IMR-90 (cell line): ENCODE results near the gene CMTM1. TPM values are rescaled to one million over a fixed set of nuclear protein-coding genes. Genes with fewer than 3 reads are reported as not detected.

Source experiments
- ATAC-seq: fragments of 200-7000 bp; cut with Tn5 transposase; 2 replicates; pipeline ENCODE4 v1.9.1; 2020; ENCODE audit warnings: low read depth, mild to moderate bottlenecking, moderate library complexity
- BruUV-seq: library from RNA; stranded (reverse); fragments of 400-500 nt; replicated peaks from 2 replicates; lab custom pipeline; 2021; lab: Mats Ljungman, UMichigan
- CTCF ChIA-PET: fragments of 300-600 bp; formaldehyde crosslinking; extraction: SDS; loops from one replicate; lab custom pipeline; 2021; ENCODE audit warnings: antibody characterized with exemption; lab: Yijun Ruan, JAX
- POLR2A ChIA-PET: fragments of 300-600 bp; sonication (Branson Sonifier 250); formaldehyde crosslinking; loops from one replicate; lab custom pipeline; 2022; ENCODE audit warnings: antibody characterized with exemption; ENCODE audit not compliant: unreplicated experiment; lab: Charles Lee
- DNase-seq: peaks from one replicate; pipeline ENCODE4 v3.0.0; 2013
- H2AFZ ChIP-seq: replicated peaks from 2 replicates; pipeline ENCODE3; 2013; ENCODE audit warnings: low read length, mild to moderate bottlenecking; ENCODE audit not compliant: poor library complexity
- H2AK5ac ChIP-seq: 2 replicates; pipeline ENCODE4 v1.6.1; 2013; ENCODE audit warnings: low read depth, low read length, inconsistent platforms
- H2AK9ac ChIP-seq: replicated peaks from 2 replicates; pipeline ENCODE3; 2013; ENCODE audit warnings: mild to moderate bottlenecking, low read depth, low read length, moderate library complexity; ENCODE audit not compliant: poor library complexity
- H2BK120ac ChIP-seq: 2 replicates; pipeline ENCODE4 v1.6.1; 2013; ENCODE audit warnings: low read depth, low read length, inconsistent platforms
- H2BK15ac ChIP-seq: 3 replicates; pipeline ENCODE4 v1.6.1; 2013; ENCODE audit warnings: low read depth, low read length, inconsistent platforms
- H2BK20ac ChIP-seq: 2 replicates; pipeline ENCODE4 v1.6.1; 2013; ENCODE audit warnings: low read depth, mild to moderate bottlenecking, inconsistent platforms, low read length, moderate library complexity
- H2BK5ac ChIP-seq: 2 replicates; pipeline ENCODE4 v1.6.1; 2013; ENCODE audit warnings: mild to moderate bottlenecking, low read depth, low read length, inconsistent platforms; ENCODE audit not compliant: poor library complexity, severe bottlenecking
- H3K14ac ChIP-seq: replicated peaks from 2 replicates; pipeline ENCODE4 v1.6.1; 2013; ENCODE audit warnings: low read depth, low read length, inconsistent platforms
- H3K18ac ChIP-seq: 2 replicates; pipeline ENCODE4 v1.6.1; 2013; ENCODE audit warnings: low read depth, low read length, control low read depth
- H3K23ac ChIP-seq: 2 replicates; pipeline ENCODE4 v1.6.1; 2013; ENCODE audit warnings: low read depth, low read length, inconsistent platforms
- H3K27ac ChIP-seq: 2 replicates; pipeline ENCODE4 v1.5.1; 2013; ENCODE audit warnings: mild to moderate bottlenecking, control low read depth, low read length; ENCODE audit not compliant: insufficient read depth
- H3K27me3 ChIP-seq: 2 replicates; pipeline ENCODE4 v1.6.1; 2013; ENCODE audit warnings: low read length; ENCODE audit not compliant: control insufficient read depth, insufficient read depth
- H3K36me3 ChIP-seq: 2 replicates; pipeline ENCODE4 v1.6.1; 2013; ENCODE audit warnings: low read length, mixed read lengths; ENCODE audit not compliant: control insufficient read depth, insufficient read depth
- H3K4ac ChIP-seq: 2 replicates; pipeline ENCODE4 v1.6.1; 2013; ENCODE audit warnings: low read depth, low read length, inconsistent platforms
- H3K4me1 ChIP-seq: 2 replicates; pipeline ENCODE4 v1.6.1; 2013; ENCODE audit warnings: low read length, mixed read lengths; ENCODE audit not compliant: control insufficient read depth, insufficient read depth
- H3K4me2 ChIP-seq: 2 replicates; pipeline ENCODE4 v1.6.1; 2013; ENCODE audit warnings: low read depth, mild to moderate bottlenecking, control low read depth, low read length, moderate library complexity
- H3K4me3 ChIP-seq: 2 replicates; pipeline ENCODE4 v1.5.1; 2013; ENCODE audit warnings: low read depth, mild to moderate bottlenecking, control low read depth, low read length, moderate library complexity; ENCODE audit not compliant: insufficient read depth
- H3K56ac ChIP-seq: 2 replicates; pipeline ENCODE4 v1.6.1; 2013; ENCODE audit warnings: low read length, inconsistent platforms; ENCODE audit not compliant: insufficient read depth; ENCODE audit errors: extremely low read depth
- H3K79me1 ChIP-seq, 2 experiments: 2 replicates each; pipeline ENCODE4 v1.6.1; 2013; ENCODE audit warnings: low read length in 2 of 2, inconsistent platforms in 1 of 2, low read depth in 1 of 2
- H3K9ac ChIP-seq: 2 replicates; pipeline ENCODE4 v1.6.1; 2013; ENCODE audit warnings: low read depth, low read length, control low read depth
- H3K9me1 ChIP-seq: 2 replicates; pipeline ENCODE4 v1.6.1; 2013; ENCODE audit warnings: low read length, inconsistent platforms; ENCODE audit not compliant: insufficient read depth
- H3K9me3 ChIP-seq: 2 replicates; pipeline ENCODE4 v1.6.1; 2013; ENCODE audit warnings: low read length; ENCODE audit not compliant: control insufficient read depth, insufficient read depth
- H4K20me1 ChIP-seq: 2 replicates; pipeline ENCODE4 v1.6.1; 2013; ENCODE audit warnings: low read length, inconsistent platforms; ENCODE audit not compliant: insufficient read depth
- H4K5ac ChIP-seq: 2 replicates; pipeline ENCODE4 v1.6.1; 2013; ENCODE audit warnings: mild to moderate bottlenecking, low read depth, low read length, control low read depth
- H4K8ac ChIP-seq, 2 experiments: 2 replicates each; pipeline ENCODE4 v1.6.1; 2013; ENCODE audit warnings: low read depth in 2 of 2, low read length in 2 of 2, control low read depth in 1 of 2, inconsistent platforms in 1 of 2
- H4K91ac ChIP-seq: 2 replicates; pipeline ENCODE4 v1.6.1; 2013; ENCODE audit warnings: low read depth, low read length, inconsistent platforms; ENCODE audit not compliant: insufficient read depth
- CEBPB ChIP-seq: IDR thresholded peaks from 2 replicates; pipeline ENCODE4 v1.6.1; 2012; ENCODE audit warnings: low read depth, low read length, improper control_type of control experiment
- ELK1 ChIP-seq: fragments of 150-350 bp; IDR thresholded peaks from 2 replicates; pipeline ENCODE4 v1.6.1; 2016; ENCODE audit warnings: low read depth, mild to moderate bottlenecking, low read length, moderate library complexity, borderline replicate concordance
- FOS ChIP-seq: fragments of 150-350 bp; IDR thresholded peaks from 2 replicates; pipeline ENCODE4 v1.6.1; 2016; ENCODE audit warnings: low read depth, low read length
- WGBS, 2 experiments: methylation state at CpG; one replicate each; pipeline versions ENCODE4 v1.1.5 to v1.1.7; 2013; ENCODE audit warnings: missing lambda C conversion rate in 2 of 2; ENCODE audit not compliant: insufficient read length in 1 of 2; ENCODE audit errors: extremely low coverage in 2 of 2; 5-methylcytosine and 5-hydroxymethylcytosine counted together
- dilution Hi-C: fragments of 300-500 bp; cut with HindIII; formaldehyde crosslinking; loops from one replicate; pipeline ENCODE4 v1.14.3; 2018; ENCODE audit warnings: low sequenced_read_pairs; ENCODE audit not compliant: unreplicated experiment
- in situ Hi-C: fragments of 300-500 bp; cut with MboI; formaldehyde crosslinking; loops from 3 replicates; pipeline ENCODE4 v1.14.3; 2019; ENCODE audit warnings: low sequenced_read_pairs, inconsistent platforms, mixed read lengths
- intact Hi-C: fragments of 100-400 bp; cut with micrococcal nuclease; formaldehyde crosslinking; loops from 2 replicates; pipeline ENCODE4 v1.10.0; 2022
- polyA plus RNA-seq, 3 experiments: library from polyadenylated mRNA; depleted of rRNA; stranded (reverse); fragments of >200 nt; gene quantifications; 2 replicates each; pipeline ENCODE4 v1.2.3, GENCODE V29; 2012; ENCODE audit warnings: low replicate concordance in 1 of 3
- total RNA-seq: library from RNA; depleted of rRNA; stranded (reverse); fragments of >200 nt; gene quantifications from 2 replicates; pipeline ENCODE4 v1.2.3, GENCODE V29; 2012

Gene CMTM1
- total and polyA plus RNA-seq, 2 of the 4 experiments (the other 2 are of a cell fraction): 0.54 to 2.1 TPM

- H2BK20ac ChIP-seq: no peak overlapping the region
- no peak overlapping the region for H3K9ac ChIP-seq
- WGBS, 2 experiments: no CpG with 5 or more reads among the region's 1 CpG
- H3K56ac ChIP-seq: no peak overlapping the region
- intact Hi-C loops: no loop called here
- H4K20me1 ChIP-seq: peaks cover 9% of the 10 kb centered on the region; the same call in 1 of the 2 replicates
- no peak overlapping the region for H2AK5ac ChIP-seq
- DNase-seq: peak; percentile 87
- H2BK15ac ChIP-seq: no peak overlapping the region
- peak; percentile 72 for ATAC-seq
- H3K27me3 ChIP-seq: peaks cover 3% of the 10 kb centered on the region; the same call in 1 of the 2 replicates
- H3K36me3 ChIP-seq: peaks cover 17% of the 10 kb centered on the region
- H3K79me1 ChIP-seq: peaks cover 0 to 9% of the 10 kb centered on the region in 2 experiments; a peak in 2 of 4 replicates
- H3K27ac ChIP-seq: no peak overlapping the region
- H4K8ac ChIP-seq: no peak overlapping the region
- peaks cover 8% of the 10 kb centered on the region for H3K4me1 ChIP-seq
- in situ Hi-C loops: no loop called here
- ChIA-PET POLR2A (no interaction called here), CTCF (interaction anchor here (0.6 to 1.6 kb wide), 4 partner anchors 12 to 139 kb away, joined by 3 to 6 read pairs (median 4); no protein-coding TSS in a partner anchor)
- dilution Hi-C loops: no loop called here
- H3K23ac ChIP-seq: no peak overlapping the region
- no peak overlapping the region for H3K4ac ChIP-seq
- no peak overlapping the region for H4K5ac ChIP-seq
- no peak overlapping the region for H4K91ac ChIP-seq
- H3K4me2 ChIP-seq: peak overlapping the region; percentile 64; the same call in 1 of the 2 replicates
- no peak overlapping the region for H2AFZ ChIP-seq
- TF ChIP-seq ELK1: no peak
- peak; percentile 76 for TF ChIP-seq FOS
- TF ChIP-seq CEBPB: peak; percentile 39; the same call in 1 of the 2 replicates
- no peak overlapping the region for H3K4me3 ChIP-seq
- no TSS peak for BruUV-seq
- H3K18ac ChIP-seq: no peak overlapping the region
- H2AK9ac ChIP-seq: no peak overlapping the region
- H2BK120ac ChIP-seq: no peak overlapping the region
- peaks cover 8% of the 10 kb centered on the region for H3K9me1 ChIP-seq
- no peak overlapping the region for H3K14ac ChIP-seq
- peak overlapping the region; percentile 7 for H2BK5ac ChIP-seq
- no peaks in the 10 kb centered on the region for H3K9me3 ChIP-seq
Measured at GRCh38 chr16:66569131-66569530, 2.9 kb downstream of the CMTM1 start.
